CD8-positive, alpha-beta memory T cell (primary cell): ENCODE measurements around the gene SEMA5B. TPM values are rescaled to one million over a fixed set of nuclear protein-coding genes. Genes with fewer than 3 reads are reported as not detected.

Experiments used
- CTCF ChIA-PET: fragments of 350-600 bp; sonication (Branson Sonifier 250); formaldehyde crosslinking; loops from one replicate; lab custom pipeline; 2021; ENCODE audit warnings: antibody characterized with exemption; lab: Charles Lee
- POLR2A ChIA-PET: fragments of 350-600 bp; sonication (Branson Sonifier 250); formaldehyde crosslinking; loops from one replicate; lab custom pipeline; 2021; ENCODE audit warnings: antibody characterized with exemption; lab: Charles Lee
- DNase-seq, 5 donors: peaks; one replicate each; pipeline versions ENCODE4 v3.0.0 to v3.0.0-alpha.2; 2020 to 2022; ENCODE audit warnings: mixed read lengths in 1 of 5
- H3K27ac ChIP-seq: one replicate; pipeline ENCODE4 v1.7.0; 2013; ENCODE audit warnings: low read depth, mild to moderate bottlenecking, low read length, moderate library complexity
- H3K27me3 ChIP-seq: 2 replicates; pipeline ENCODE4 v1.7.0; 2013; ENCODE audit warnings: low read length, mild to moderate bottlenecking; ENCODE audit not compliant: insufficient read depth, poor library complexity, severe bottlenecking
- H3K36me3 ChIP-seq: 2 replicates; pipeline ENCODE4 v1.7.0; 2013; ENCODE audit warnings: mild to moderate bottlenecking, low read length, moderate library complexity; ENCODE audit not compliant: insufficient read depth
- H3K4me1 ChIP-seq: 2 replicates; pipeline ENCODE4 v1.7.0; 2013; ENCODE audit warnings: mild to moderate bottlenecking, low read length, moderate library complexity; ENCODE audit not compliant: insufficient read depth
- H3K4me3 ChIP-seq: 2 replicates; pipeline ENCODE4 v1.7.0; 2013; ENCODE audit warnings: mild to moderate bottlenecking, low read length
- H3K9me3 ChIP-seq: 2 replicates; pipeline ENCODE4 v1.7.0; 2013; ENCODE audit warnings: mild to moderate bottlenecking, low read length
- H3K27ac Mint-ChIP-seq, 8 donors: one replicate each; pipeline ENCODE4 v1.8.0; 2020 to 2021; ENCODE audit warnings: mixed read lengths in 8 of 8, mild to moderate bottlenecking in 6 of 8, inconsistent platforms in 3 of 8, moderate library complexity in 3 of 8
- H3K27me3 Mint-ChIP-seq, 2 donors: one replicate each; pipeline ENCODE4 v1.8.0; 2020 to 2021; ENCODE audit warnings: mixed read lengths in 2 of 2, mild to moderate bottlenecking in 1 of 2, moderate library complexity in 1 of 2
- H3K36me3 Mint-ChIP-seq, 3 donors: one replicate each; pipeline ENCODE4 v1.8.0; 2020 to 2021; ENCODE audit warnings: mixed read lengths in 3 of 3, inconsistent platforms in 1 of 3, mild to moderate bottlenecking in 1 of 3
- H3K4me1 Mint-ChIP-seq, 3 donors: one replicate each; pipeline ENCODE4 v1.8.0; 2020 to 2021; ENCODE audit warnings: mixed read lengths in 3 of 3, inconsistent platforms in 1 of 3, mild to moderate bottlenecking in 1 of 3
- H3K4me3 Mint-ChIP-seq, 7 donors: one replicate each; pipeline ENCODE4 v1.8.0; 2020 to 2021; ENCODE audit warnings: mixed read lengths in 7 of 7, mild to moderate bottlenecking in 6 of 7, moderate library complexity in 4 of 7, inconsistent platforms in 2 of 7
- H3K9me3 Mint-ChIP-seq, 5 donors: one replicate each; pipeline ENCODE4 v1.8.0; 2020 to 2022; ENCODE audit warnings: mixed read lengths in 5 of 5, mild to moderate bottlenecking in 3 of 5, moderate library complexity in 2 of 5, inconsistent platforms in 1 of 5
- polyA plus RNA-seq: library from polyadenylated mRNA; unstranded; fragments of 300-500 nt; fragmentation: Illumina TruSeq; gene quantifications from one replicate; pipeline ENCODE4 v1.2.3, GENCODE V29; 2021
- total RNA-seq, 2 experiments: library from RNA; stranded (reverse); gene quantifications; one replicate each; pipeline ENCODE4 v1.2.3, GENCODE V29; 2021

SEMA5B gene
- total and polyA plus RNA-seq, 3 experiments from 2014 or later, result not detected

GRCh38 chr3:123008840-123009239, 18.7 kb downstream of the SEMA5B start:
- Mint-ChIP-seq H3K27ac (no peak overlapping the region), H3K9me3 (no peaks in the 10 kb centered on the region), H3K4me3 (no peak overlapping the region), H3K27me3 (peaks cover 28 to 63% of the 10 kb centered on the region in 2 donors), H3K36me3 (peaks cover 0 to 2% (median 0%) of the 10 kb centered on the region in 3 donors), H3K4me1 (no peaks in the 10 kb centered on the region)
- CTCF ChIA-PET, result no interaction called here
- POLR2A ChIA-PET, result no interaction called here
- no peaks in the 10 kb centered on the region for H3K9me3 ChIP-seq
- no peaks in the 10 kb centered on the region for H3K4me1 ChIP-seq
- no peak overlapping the region for H3K27ac ChIP-seq
- no peaks in the 10 kb centered on the region for H3K36me3 ChIP-seq
- DNase-seq, result no peak
- H3K4me3 ChIP-seq, result no peak overlapping the region
- H3K27me3 ChIP-seq, result no peaks in the 10 kb centered on the region

DNA sequence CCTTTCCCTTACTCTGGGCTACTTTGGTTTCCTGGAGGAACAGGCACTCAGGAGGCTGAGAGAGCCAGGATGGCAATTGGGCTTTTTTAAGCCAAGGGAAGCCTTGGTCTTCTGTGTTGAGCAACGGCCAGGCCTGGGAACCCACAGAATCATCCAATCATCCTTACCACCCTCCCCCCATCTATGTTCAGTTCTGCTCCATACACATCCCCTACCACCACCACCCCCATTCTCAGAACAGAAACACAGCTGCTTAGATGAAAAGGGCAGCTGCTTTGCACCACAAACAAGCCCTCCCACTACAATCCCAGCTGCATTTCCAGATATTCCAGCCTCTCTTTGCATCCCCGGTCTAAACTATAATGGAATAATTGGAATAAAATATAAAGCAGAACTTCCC, 21.0 kb downstream of the SEMA5B start:
- no peaks in the 10 kb centered on the region for H3K9me3 ChIP-seq
- H3K27ac ChIP-seq, result no peak overlapping the region
- Mint-ChIP-seq H3K27me3 (peaks cover 25 to 73% of the 10 kb centered on the region in 2 donors), H3K4me1 (no peaks in the 10 kb centered on the region), H3K36me3 (peaks cover 0 to 2% (median 0%) of the 10 kb centered on the region in 3 donors), H3K9me3 (no peaks in the 10 kb centered on the region), H3K4me3 (no peak overlapping the region), H3K27ac (no peak overlapping the region)
- H3K36me3 ChIP-seq, result no peaks in the 10 kb centered on the region
- no peak overlapping the region for H3K4me3 ChIP-seq
- no peak for DNase-seq
- H3K27me3 ChIP-seq, result no peaks in the 10 kb centered on the region
- ChIA-PET POLR2A (no interaction called here), CTCF (interaction anchor here (1.3 kb wide), 1 partner anchor 19 kb away, joined by 3 read pairs; no protein-coding TSS in a partner anchor)
- H3K4me1 ChIP-seq, result no peaks in the 10 kb centered on the region

DNA sequence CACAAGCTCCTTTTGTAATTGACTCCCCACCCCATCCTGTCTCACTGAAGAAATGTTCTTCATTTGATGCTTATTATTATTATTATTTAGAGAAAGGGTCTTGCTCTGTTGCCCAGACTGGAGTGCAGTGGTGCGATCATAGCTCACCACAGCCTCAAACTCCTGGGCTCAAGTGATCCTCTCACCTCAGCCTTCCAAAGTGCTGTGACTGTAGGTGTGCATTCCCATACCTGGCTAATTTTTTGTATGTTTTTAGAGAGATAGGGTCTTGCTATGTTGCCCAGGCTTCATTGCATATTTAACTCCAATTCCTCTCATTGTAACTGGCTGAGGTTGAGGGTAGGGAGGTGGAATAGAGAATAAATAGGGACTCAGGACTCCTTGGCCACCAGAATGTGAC, 22.3 kb downstream of the SEMA5B start:
- Mint-ChIP-seq H3K4me1 (no peaks in the 10 kb centered on the region), H3K36me3 (peaks cover 0 to 2% (median 0%) of the 10 kb centered on the region in 3 donors), H3K9me3 (no peaks in the 10 kb centered on the region), H3K4me3 (no peak overlapping the region), H3K27ac (no peak overlapping the region), H3K27me3 (peaks cover 25 to 82% of the 10 kb centered on the region in 2 donors)
- no peaks in the 10 kb centered on the region for H3K27me3 ChIP-seq
- H3K4me1 ChIP-seq, result no peaks in the 10 kb centered on the region
- H3K4me3 ChIP-seq, result no peak overlapping the region
- DNase-seq, result no peak
- ChIA-PET POLR2A (no interaction called here), CTCF (no interaction called here)
- H3K9me3 ChIP-seq, result no peaks in the 10 kb centered on the region
- no peaks in the 10 kb centered on the region for H3K36me3 ChIP-seq
- H3K27ac ChIP-seq, result no peak overlapping the region

DNA sequence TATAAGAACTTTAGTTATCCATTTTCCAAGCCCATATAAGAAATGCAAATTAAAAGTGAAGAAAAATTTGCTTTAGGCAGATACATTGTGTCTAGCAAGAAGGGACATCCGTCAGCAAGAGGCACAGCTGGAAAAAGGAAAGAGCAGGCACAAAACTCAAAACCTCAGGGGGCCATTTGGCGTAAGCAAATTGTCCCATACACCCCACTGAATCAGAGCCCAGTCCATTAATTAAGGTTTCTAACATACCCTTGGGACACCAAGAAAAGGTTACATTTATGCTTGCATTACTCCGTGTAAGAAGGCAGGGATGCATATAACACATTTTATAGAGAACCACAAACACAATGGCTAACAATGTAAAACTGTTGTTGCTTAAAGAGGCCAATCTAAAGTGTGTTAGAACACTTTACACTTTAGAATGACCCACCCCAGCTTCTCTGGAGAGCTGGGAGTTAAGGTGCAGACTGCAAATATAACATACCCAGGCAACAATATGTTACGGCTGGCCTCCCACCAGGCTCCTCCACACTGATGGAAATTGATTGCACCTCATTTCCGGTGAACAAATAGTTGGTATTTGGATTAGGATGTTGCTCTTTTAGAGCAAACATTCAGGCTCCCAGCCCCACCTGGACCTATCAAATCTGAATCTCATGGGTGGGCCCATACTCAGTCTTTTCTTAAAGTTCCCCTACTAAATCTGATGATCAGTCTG, 23.2 kb downstream of the SEMA5B start:
- no peak overlapping the region for H3K4me3 ChIP-seq
- ChIA-PET CTCF (no interaction called here), POLR2A (no interaction called here)
- H3K4me3 Mint-ChIP-seq, result no peak overlapping the region
- no peaks in the 10 kb centered on the region for H3K27me3 ChIP-seq
- no peaks in the 10 kb centered on the region for H3K9me3 ChIP-seq
- no peak overlapping the region for H3K27ac Mint-ChIP-seq
- H3K27me3 Mint-ChIP-seq, result peaks cover 23 to 82% of the 10 kb centered on the region in 2 donors
- DNase-seq, result no peak
- H3K9me3 Mint-ChIP-seq, result no peaks in the 10 kb centered on the region
- H3K36me3 ChIP-seq, result no peaks in the 10 kb centered on the region
- H3K36me3 Mint-ChIP-seq, result no peaks in the 10 kb centered on the region
- H3K4me1 Mint-ChIP-seq, result no peaks in the 10 kb centered on the region
- H3K4me1 ChIP-seq, result no peaks in the 10 kb centered on the region
- H3K27ac ChIP-seq, result no peak overlapping the region

- ChIA-PET CTCF (interaction anchor here (1.4 kb wide), 1 partner anchor 18 kb away, joined by 4 read pairs; no protein-coding TSS in a partner anchor), POLR2A (no interaction called here)
- Histone ChIP-seq H3K36me3 (no peaks in the 10 kb centered on the region), H3K27me3 (no peaks in the 10 kb centered on the region), H3K4me1 (no peaks in the 10 kb centered on the region), H3K27ac (no peak overlapping the region), H3K9me3 (no peaks in the 10 kb centered on the region), H3K4me3 (no peak overlapping the region)
- Mint-ChIP-seq H3K27ac (no peak overlapping the region), H3K4me1 (no peaks in the 10 kb centered on the region), H3K27me3 (peaks cover 13 to 68% of the 10 kb centered on the region in 2 donors), H3K4me3 (no peak overlapping the region), H3K36me3 (no peaks in the 10 kb centered on the region), H3K9me3 (no peaks in the 10 kb centered on the region)
- no peak for DNase-seq
These were observed 24.6 kb downstream of the SEMA5B start for GRCh38 chr3:123002749-123003497.

DNA sequence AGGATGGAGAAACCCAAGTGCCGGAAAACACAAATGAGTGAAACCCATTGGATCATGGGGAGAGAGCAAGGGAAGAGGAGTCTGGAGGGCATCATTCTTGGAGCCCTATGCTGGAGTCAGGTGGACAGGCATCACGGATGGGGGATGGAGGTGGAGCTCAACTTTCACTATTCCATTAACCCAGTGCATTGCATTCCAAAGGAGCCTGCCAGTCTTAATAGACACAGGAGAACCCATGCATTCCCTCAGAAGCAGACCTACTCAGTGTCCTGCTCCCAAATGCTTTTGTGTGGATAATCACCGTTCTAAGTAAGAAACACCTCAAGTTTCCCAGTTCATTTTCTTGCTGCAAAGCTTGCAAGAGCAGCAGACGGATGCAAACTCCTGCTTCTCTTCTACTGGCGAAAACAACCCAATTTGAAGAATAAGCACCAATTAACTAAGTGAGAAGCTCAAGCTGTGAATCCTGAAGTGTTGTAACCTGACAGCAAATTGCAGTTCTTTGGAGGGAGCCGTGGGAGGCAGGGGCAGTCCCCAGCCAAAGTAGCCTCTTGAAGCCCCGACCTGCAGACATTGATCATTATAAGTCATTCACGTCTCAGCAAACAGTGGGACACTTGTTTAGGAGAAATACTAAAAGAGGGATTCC, 25.3 kb downstream of the SEMA5B start:
- Histone ChIP-seq H3K36me3 (no peaks in the 10 kb centered on the region), H3K27ac (no peak overlapping the region), H3K27me3 (no peaks in the 10 kb centered on the region), H3K4me1 (no peaks in the 10 kb centered on the region), H3K4me3 (no peak overlapping the region), H3K9me3 (no peaks in the 10 kb centered on the region)
- ChIA-PET CTCF (interaction anchor here (1.4 kb wide), 1 partner anchor 19 kb away, joined by 4 read pairs; no protein-coding TSS in a partner anchor), POLR2A (no interaction called here)
- H3K4me1 Mint-ChIP-seq, result no peaks in the 10 kb centered on the region
- H3K36me3 Mint-ChIP-seq, result no peaks in the 10 kb centered on the region
- DNase-seq, result no peak
- no peak overlapping the region for H3K27ac Mint-ChIP-seq
- H3K27me3 Mint-ChIP-seq, result peaks cover 14 to 71% of the 10 kb centered on the region in 2 donors
- H3K9me3 Mint-ChIP-seq, result no peaks in the 10 kb centered on the region
- no peak overlapping the region for H3K4me3 Mint-ChIP-seq

DNA sequence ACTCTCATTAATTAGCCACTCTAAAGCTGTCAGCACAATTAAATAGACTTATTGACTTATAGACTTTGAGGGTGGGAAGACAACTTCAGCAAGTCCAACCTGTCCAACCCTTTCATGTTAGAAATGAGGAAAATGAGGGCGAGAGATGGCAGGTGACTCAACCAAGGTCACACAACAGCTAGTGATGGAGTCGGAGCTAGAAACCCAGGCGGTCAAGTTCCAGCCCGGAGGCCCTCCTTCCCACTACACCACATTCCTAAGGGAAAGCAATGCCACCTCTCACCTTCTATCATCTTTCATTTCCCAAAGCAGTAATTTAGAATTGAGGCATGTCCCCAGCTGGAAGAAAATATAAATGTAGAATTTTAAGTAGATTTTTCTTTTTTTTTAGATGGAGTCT, 28.7 kb downstream of the SEMA5B start:
- H3K27me3 Mint-ChIP-seq, result peaks cover 19 to 52% of the 10 kb centered on the region in 2 donors
- H3K4me3 Mint-ChIP-seq, result no peak overlapping the region
- CTCF ChIA-PET, result no interaction called here

DNA sequence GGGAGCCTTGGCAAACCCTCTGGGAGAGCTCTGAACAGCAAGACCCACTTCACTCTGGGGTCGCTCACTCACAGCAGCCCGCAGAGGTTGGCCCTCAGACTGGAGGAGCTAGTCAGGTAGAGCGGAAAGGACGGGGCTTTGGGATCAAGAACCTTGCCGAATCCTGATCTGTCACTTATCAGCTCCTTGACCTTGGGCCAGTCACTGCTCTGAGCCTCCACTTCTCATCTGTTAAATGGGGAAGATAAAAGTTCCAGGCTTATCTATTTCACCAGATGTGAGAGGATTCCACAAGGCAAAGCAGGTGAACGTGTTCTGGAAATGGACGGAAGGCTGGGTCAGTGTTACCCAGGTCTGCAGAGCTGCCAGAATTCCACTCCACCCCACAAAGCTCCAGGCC, 29.4 kb downstream of the SEMA5B start:
- Mint-ChIP-seq H3K27ac (no peak overlapping the region), H3K4me3 (no peak overlapping the region), H3K4me1 (peaks cover 0 to 2% (median 0%) of the 10 kb centered on the region in 3 donors), H3K27me3 (peaks cover 22 to 56% of the 10 kb centered on the region in 2 donors), H3K9me3 (no peaks in the 10 kb centered on the region), H3K36me3 (no peaks in the 10 kb centered on the region)
- Histone ChIP-seq H3K27ac (no peak overlapping the region), H3K27me3 (no peaks in the 10 kb centered on the region), H3K9me3 (no peaks in the 10 kb centered on the region), H3K36me3 (no peaks in the 10 kb centered on the region), H3K4me1 (no peaks in the 10 kb centered on the region), H3K4me3 (no peak overlapping the region)
- no peak for DNase-seq
- POLR2A ChIA-PET, result no interaction called here
- CTCF ChIA-PET, result no interaction called here

More for the DNA sequence above, 28.7 kb downstream of the SEMA5B start:
- Histone ChIP-seq H3K36me3 (no peaks in the 10 kb centered on the region), H3K27ac (no peak overlapping the region), H3K4me1 (no peaks in the 10 kb centered on the region), H3K9me3 (no peaks in the 10 kb centered on the region), H3K27me3 (no peaks in the 10 kb centered on the region), H3K4me3 (no peak overlapping the region)
- H3K27ac Mint-ChIP-seq, result no peak overlapping the region
- no peaks in the 10 kb centered on the region for H3K9me3 Mint-ChIP-seq
- POLR2A ChIA-PET, result no interaction called here
- peaks cover 0 to 2% (median 0%) of the 10 kb centered on the region in 3 donors for H3K4me1 Mint-ChIP-seq
- no peak for DNase-seq
- no peaks in the 10 kb centered on the region for H3K36me3 Mint-ChIP-seq
